A549 (cell line): ENCODE measurements around the gene MT1H. TPM values are rescaled to one million over a fixed set of nuclear protein-coding genes. Genes with fewer than 3 reads are reported as not detected.

Experiments
- ATAC-seq, 2 experiments: fragments of 200-7000 bp in 1 of 2; fragments of >200 bp in 1 of 2; cut with Nextera tagmentation in 1 of 2; cut with Tn5 transposase in 1 of 2; 3 replicates each; pipeline versions ENCODE4 v1.8.0 to v1.9.1; 2018 to 2020; ENCODE audit warnings: mild to moderate bottlenecking in 1 of 2, moderate library complexity in 1 of 2
- CTCF ChIA-PET: fragments of 300-600 bp; sonication (Branson Sonifier 250); formaldehyde crosslinking; extraction: SDS; loops from one replicate; lab custom pipeline; 2021; ENCODE audit warnings: antibody characterized with exemption, inconsistent platforms; lab: Yijun Ruan, JAX
- POLR2A ChIA-PET: fragments of 350-600 bp; formaldehyde crosslinking; extraction: SDS; loops from one replicate; lab custom pipeline; 2021; ENCODE audit warnings: antibody characterized with exemption, inconsistent platforms; lab: Yijun Ruan, JAX
- DNase-seq, 2 experiments: peaks; one replicate each; pipeline versions ENCODE4 v3.0.0 to v3.0.0-alpha.2; 2011 to 2016; ENCODE audit warnings: low read depth in 1 of 2, low spot score in 1 of 2
- FAIRE-seq: peaks from 2 replicates; lab custom pipeline; 2011; peaks lifted over from hg19 to GRCh38; lab: Jason Lieb, UNC
- H3K27ac ChIP-seq, 2 experiments: fragments of >200 bp; sonication (Bioruptor Twin); formaldehyde crosslinking; 3 replicates each; pipeline ENCODE4 v1.5.1; 2016 to 2017
- H3K4me1 ChIP-seq: fragments of >200 bp; sonication (Bioruptor Twin); formaldehyde crosslinking; 3 replicates; pipeline ENCODE4 v1.6.1; 2016
- H3K4me2 ChIP-seq: fragments of >200 bp; sonication (Bioruptor Twin); formaldehyde crosslinking; 3 replicates; pipeline ENCODE4 v1.6.1; 2016
- H3K4me3 ChIP-seq: fragments of >200 bp; sonication (Bioruptor Twin); formaldehyde crosslinking; 3 replicates; pipeline ENCODE4 v1.5.1; 2016
- H3K9me3 ChIP-seq: fragments of >200 bp; sonication (Bioruptor Twin); formaldehyde crosslinking; 3 replicates; pipeline ENCODE4 v1.6.1; 2016
- BHLHE40 ChIP-seq: IDR thresholded peaks from 2 replicates; pipeline ENCODE4 v1.6.1; 2012; ENCODE audit warnings: low read depth, low read length, inconsistent platforms
- CBX2 ChIP-seq: fragments of 200-600 bp; sonication (generic); IDR thresholded peaks from 2 replicates; pipeline ENCODE4 v1.6.1; 2016; ENCODE audit warnings: low read depth, mild to moderate bottlenecking, borderline replicate concordance
- CBX8 ChIP-seq: fragments of 200-600 bp; sonication (generic); IDR thresholded peaks from 2 replicates; pipeline ENCODE4 v1.6.1; 2016
- CEBPB ChIP-seq, 2 experiments: fragments of >200 bp in 1 of 2; sonication (Bioruptor Twin) in 1 of 2; formaldehyde crosslinking in 1 of 2; IDR thresholded peaks; 2 replicates each; pipeline ENCODE4 v1.6.1; 2012 to 2016
- CHD2 ChIP-seq: fragments of 150-350 bp; IDR thresholded peaks from 2 replicates; pipeline ENCODE4 v1.6.1; 2014; ENCODE audit warnings: low read length; ENCODE audit not compliant: partially characterized antibody
- EHF ChIP-seq: fragments of 250-450 bp; sonication (Bioruptor Pico); IDR thresholded peaks from 2 replicates; pipeline ENCODE4 v1.5.0; 2020; ENCODE audit warnings: mild to moderate bottlenecking
- EHMT2 ChIP-seq: fragments of 200-600 bp; sonication (generic); IDR thresholded peaks from 2 replicates; pipeline ENCODE4 v1.6.1; 2016; ENCODE audit warnings: antibody characterized with exemption, low read depth, mild to moderate bottlenecking, moderate library complexity
- EP300 ChIP-seq, 2 experiments: fragments of >200 bp; sonication (Bioruptor Twin); formaldehyde crosslinking; IDR thresholded peaks; 2 replicates in 1 of 2; 3 replicates in 1 of 2; pipeline ENCODE4 v1.6.1; 2016 to 2017
- GATA3 ChIP-seq: IDR thresholded peaks from 2 replicates; pipeline ENCODE4 v1.6.1; 2012; ENCODE audit warnings: borderline replicate concordance
- HDAC2 ChIP-seq: fragments of 200-600 bp; sonication (generic); IDR thresholded peaks from 2 replicates; pipeline ENCODE4 v1.6.1; 2016
- HEYL ChIP-seq: fragments of 250-450 bp; sonication (Bioruptor Pico); IDR thresholded peaks from 2 replicates; pipeline ENCODE4 v1.8.0; 2021; ENCODE audit warnings: mild to moderate bottlenecking, moderate library complexity
- HOXA7 ChIP-seq: fragments of 250-450 bp; sonication (Bioruptor Pico); IDR thresholded peaks from 2 replicates; pipeline ENCODE4 v1.5.0; 2020; ENCODE audit warnings: mild to moderate bottlenecking, moderate library complexity
- HOXB13 ChIP-seq: fragments of 250-450 bp; sonication (Bioruptor Pico); IDR thresholded peaks from 2 replicates; pipeline ENCODE4 v1.5.0; 2020; ENCODE audit warnings: low read depth, mild to moderate bottlenecking, moderate library complexity
- JUN ChIP-seq, 2 experiments: fragments of >200 bp; sonication (Bioruptor Twin); formaldehyde crosslinking; IDR thresholded peaks; 2 replicates in 1 of 2; 3 replicates in 1 of 2; pipeline ENCODE4 v1.6.1; 2016 to 2017
- KDM1A ChIP-seq: fragments of 200-600 bp; sonication (generic); IDR thresholded peaks from 2 replicates; pipeline ENCODE4 v1.6.1; 2016; ENCODE audit warnings: low read depth, mild to moderate bottlenecking
- MAZ ChIP-seq: fragments of 150-350 bp; IDR thresholded peaks from 2 replicates; pipeline ENCODE4 v1.6.1; 2014; ENCODE audit warnings: antibody characterized with exemption, low read depth, low read length, borderline replicate concordance
- MYC ChIP-seq: IDR thresholded peaks from 2 replicates; pipeline ENCODE4 v1.6.1; 2012; ENCODE audit warnings: mild to moderate bottlenecking, inconsistent platforms, low read length, improper control_type of control experiment, borderline replicate concordance
- NFE2L2 ChIP-seq: fragments of 150-350 bp; conservative IDR thresholded peaks from 2 replicates; pipeline ENCODE4 v1.6.1; 2014; ENCODE audit warnings: low read length
- NR3C1 ChIP-seq: fragments of >200 bp; sonication (Bioruptor Twin); formaldehyde crosslinking; IDR thresholded peaks from 3 replicates; pipeline ENCODE4 v1.6.1; 2017
- POLR2AphosphoS2 ChIP-seq: conservative IDR thresholded peaks from 2 replicates; pipeline ENCODE4 v1.6.1; 2012; ENCODE audit warnings: low read length, improper control_type of control experiment, inconsistent platforms
- RARB ChIP-seq: fragments of 250-450 bp; sonication (Bioruptor Pico); IDR thresholded peaks from 2 replicates; pipeline ENCODE4 v1.8.0; 2021; ENCODE audit warnings: mild to moderate bottlenecking, moderate library complexity
- RCOR1 ChIP-seq: fragments of 150-350 bp; IDR thresholded peaks from 2 replicates; pipeline ENCODE4 v1.6.1; 2014; ENCODE audit warnings: antibody characterized with exemption, low read length, low read depth
- RFX5 ChIP-seq: fragments of 450-650 bp; IDR thresholded peaks from 2 replicates; pipeline ENCODE4 v1.7.1; 2014; ENCODE audit warnings: antibody characterized with exemption, mild to moderate bottlenecking, moderate library complexity
- SMC3 ChIP-seq: fragments of >200 bp; sonication (Bioruptor Twin); formaldehyde crosslinking; IDR thresholded peaks from 3 replicates; pipeline ENCODE4 v1.6.1; 2018; ENCODE audit warnings: inconsistent platforms
- TP53 ChIP-seq: fragments of 250-450 bp; sonication (Bioruptor Pico); IDR thresholded peaks from 2 replicates; pipeline ENCODE4 v1.5.0; 2021; ENCODE audit warnings: mild to moderate bottlenecking, moderate library complexity
- ZFP36 ChIP-seq: fragments of 450-650 bp; IDR thresholded peaks from 2 replicates; pipeline ENCODE4 v1.6.1; 2014; ENCODE audit warnings: borderline replicate concordance; ENCODE audit not compliant: partially characterized antibody
- ZSCAN20 ChIP-seq: fragments of 250-450 bp; sonication (Bioruptor Pico); IDR thresholded peaks from 2 replicates; pipeline ENCODE4 v1.8.0; 2022; ENCODE audit warnings: mild to moderate bottlenecking, moderate library complexity
- WGBS: methylation state at CpG from one replicate; pipeline ENCODE4 v1.1.6; 2017; ENCODE audit errors: missing lambda C conversion rate; 5-methylcytosine and 5-hydroxymethylcytosine counted together
- polyA plus RNA-seq, 4 experiments: library from polyadenylated mRNA; depleted of rRNA in 3 of 4; stranded (reverse); fragments of >200 nt; fragmentation: RNase III in 1 of 4; extraction: RNeasy Plus Mini Kit Qiagen cat#74134 plus additional on column Dnase treatment in 1 of 4; gene quantifications; 2 replicates in 3 of 4; 3 replicates in 1 of 4; pipeline ENCODE4 v1.2.3, GENCODE V29; 2011 to 2017
- TF ChIP-seq, protein P1 (sequence below): IDR thresholded peaks from 2 replicates; pipeline ENCODE4 v1.6.1; 2012
- TF ChIP-seq, protein P2 (sequence below): fragments of 250-450 bp; sonication (Bioruptor Pico); IDR thresholded peaks from 2 replicates; pipeline ENCODE4 v1.5.0; 2021; ENCODE audit warnings: mild to moderate bottlenecking, moderate library complexity, borderline replicate concordance

The MT1H gene
- polyA plus RNA-seq, 2 of the 4 experiments (the other 2 are of a cell fraction), result not detected

DNA sequence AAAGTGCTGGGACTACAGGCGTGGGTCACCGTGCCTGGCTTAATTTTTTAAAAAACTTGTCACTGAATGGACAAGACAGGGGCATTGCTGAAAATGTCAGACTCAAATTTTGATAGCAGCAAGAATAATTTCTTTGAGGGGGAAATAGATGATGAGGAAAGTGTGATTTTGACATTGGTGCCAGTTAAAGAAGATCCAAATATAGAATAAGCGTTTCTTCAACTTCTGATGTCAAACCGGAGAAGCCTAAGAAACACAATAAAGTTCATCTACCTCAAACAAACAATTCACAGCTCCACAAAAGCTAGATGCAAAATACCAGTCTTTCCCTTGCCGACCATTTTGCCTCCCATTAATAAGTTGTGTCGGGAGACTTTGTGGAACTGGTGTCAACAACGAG is 17.1 kb downstream of the MT1H start:
- WGBS, result 81% methylated on average over 7 of the region's 7 CpGs
- no peak overlapping the region for H3K4me3 ChIP-seq
- no peak for DNase-seq
- CTCF ChIA-PET, result interaction anchor here (0.6 to 6.2 kb wide), 3 partner anchors 15 to 132 kb away, joined by 3 to 42 read pairs (median 3); no protein-coding TSS in a partner anchor
- H3K27ac ChIP-seq, result no peak overlapping the region
- POLR2A ChIA-PET, result interaction anchor here (6.5 kb wide), 1 partner anchor 79 kb away, joined by 185 read pairs; the partner anchor contains the start of gene MT2A
- no peak for FAIRE-seq
- H3K9me3 ChIP-seq, result peaks cover 4% of the 10 kb centered on the region; the same call in 1 of the 3 replicates
- H3K4me2 ChIP-seq, result no peak overlapping the region
- ATAC-seq, result no peak
- no peak for TF ChIP-seq CHD2
- TF ChIP-seq MAZ, result no peak
- TF ChIP-seq TP53 (CRISPR knock-in tag), result no peak
- no peak for TF ChIP-seq EHMT2
- no peak for TF ChIP-seq ZFP36
- no peak for TF ChIP-seq BHLHE40
- no peak for TF ChIP-seq HOXB13
- no peak for TF ChIP-seq MYC
- TF ChIP-seq NR3C1, result no peak
- no peak for TF ChIP-seq SMC3
- TF ChIP-seq HEYL, result no peak
- no peak for TF ChIP-seq RCOR1
- no peak for TF ChIP-seq EP300 (IDR thresholded peaks at IDR 0.05)
- TF ChIP-seq CBX8, result no peak
- TF ChIP-seq CBX2, result no peak
- TF ChIP-seq, protein P1, sequence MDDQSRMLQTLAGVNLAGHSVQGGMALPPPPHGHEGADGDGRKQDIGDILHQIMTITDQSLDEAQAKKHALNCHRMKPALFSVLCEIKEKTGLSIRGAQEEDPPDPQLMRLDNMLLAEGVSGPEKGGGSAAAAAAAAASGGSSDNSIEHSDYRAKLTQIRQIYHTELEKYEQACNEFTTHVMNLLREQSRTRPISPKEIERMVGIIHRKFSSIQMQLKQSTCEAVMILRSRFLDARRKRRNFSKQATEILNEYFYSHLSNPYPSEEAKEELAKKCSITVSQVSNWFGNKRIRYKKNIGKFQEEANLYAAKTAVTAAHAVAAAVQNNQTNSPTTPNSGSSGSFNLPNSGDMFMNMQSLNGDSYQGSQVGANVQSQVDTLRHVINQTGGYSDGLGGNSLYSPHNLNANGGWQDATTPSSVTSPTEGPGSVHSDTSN, result no peak
- no peak for TF ChIP-seq KDM1A
- H3K4me1 ChIP-seq, result peaks cover 23% of the 10 kb centered on the region

DNA sequence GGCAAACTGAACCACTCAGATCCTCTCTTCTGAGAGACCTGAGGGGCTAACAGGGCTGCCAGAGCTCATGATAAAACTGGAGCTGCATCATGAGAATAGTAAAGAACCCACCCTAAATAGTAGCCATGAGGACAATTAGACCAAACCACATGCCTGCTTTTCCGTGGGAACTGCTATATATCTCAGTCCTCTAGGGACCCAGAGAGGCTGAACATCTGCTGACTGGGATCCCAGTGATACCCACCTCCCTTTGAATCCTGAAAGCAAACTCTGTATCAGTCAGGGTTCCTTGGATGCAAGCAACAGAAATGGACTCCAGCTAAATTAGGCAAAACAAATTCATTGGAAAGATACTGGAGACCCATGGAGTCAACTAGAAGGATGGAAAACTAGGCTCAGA is 19.1 kb downstream of the MT1H start:
- Histone ChIP-seq H3K4me3 (no peak overlapping the region), H3K9me3 (peaks cover 4% of the 10 kb centered on the region; the same call in 1 of the 3 replicates), H3K4me1 (peaks cover 28% of the 10 kb centered on the region), H3K27ac (peak overlapping the region; percentile 56 to 72), H3K4me2 (peak overlapping the region; percentile 47; the same call in 2 of the 3 replicates)
- no peak for TF ChIP-seq NFE2L2
- no peak for TF ChIP-seq RARB (CRISPR knock-in tag)
- TF ChIP-seq HDAC2, result no peak
- no peak for TF ChIP-seq ZSCAN20 (CRISPR knock-in tag)
- no peak for TF ChIP-seq POLR2AphosphoS2
- no peak for TF ChIP-seq RCOR1
- TF ChIP-seq GATA3, result no peak
- TF ChIP-seq EHF (CRISPR knock-in tag), result no peak
- TF ChIP-seq, protein P2, sequence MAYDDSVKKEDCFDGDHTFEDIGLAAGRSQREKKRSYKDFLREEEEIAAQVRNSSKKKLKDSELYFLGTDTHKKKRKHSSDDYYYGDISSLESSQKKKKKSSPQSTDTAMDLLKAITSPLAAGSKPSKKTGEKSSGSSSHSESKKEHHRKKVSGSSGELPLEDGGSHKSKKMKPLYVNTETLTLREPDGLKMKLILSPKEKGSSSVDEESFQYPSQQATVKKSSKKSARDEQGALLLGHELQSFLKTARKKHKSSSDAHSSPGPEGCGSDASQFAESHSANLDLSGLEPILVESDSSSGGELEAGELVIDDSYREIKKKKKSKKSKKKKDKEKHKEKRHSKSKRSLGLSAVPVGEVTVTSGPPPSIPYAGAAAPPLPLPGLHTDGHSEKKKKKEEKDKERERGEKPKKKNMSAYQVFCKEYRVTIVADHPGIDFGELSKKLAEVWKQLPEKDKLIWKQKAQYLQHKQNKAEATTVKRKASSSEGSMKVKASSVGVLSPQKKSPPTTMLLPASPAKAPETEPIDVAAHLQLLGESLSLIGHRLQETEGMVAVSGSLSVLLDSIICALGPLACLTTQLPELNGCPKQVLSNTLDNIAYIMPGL (CRISPR knock-in tag), result no peak
- TF ChIP-seq HOXA7, result no peak
- TF ChIP-seq JUN (IDR thresholded peaks at IDR 0.05), result no peak
- no peak for TF ChIP-seq RFX5
- no peak for TF ChIP-seq CHD2
- no peak for TF ChIP-seq CEBPB (IDR thresholded peaks at IDR 0.05)
- TF ChIP-seq NR3C1, result no peak
- no peak for TF ChIP-seq MYC
- FAIRE-seq, result no peak
- CTCF ChIA-PET, result interaction anchor here (5.6 kb wide), 1 partner anchor 13 kb away, joined by 28 read pairs; no protein-coding TSS in a partner anchor
- peak in 1 of 2 experiments; percentile 37; a peak in 3 of 6 replicates for ATAC-seq
- POLR2A ChIA-PET, result interaction anchor here (1.2 kb wide), 1 partner anchor 81 kb away, joined by 5 read pairs; the partner anchor contains the start of gene MT2A
- DNase-seq, result no peak
- 82% methylated on average over 1 of the region's 1 CpG for WGBS
